Posterior vena cava (tissue), 2 donors: ENCODE results near the gene TRIM33. TPM values are rescaled to one million over a fixed set of nuclear protein-coding genes. Genes with fewer than 3 reads are reported as not detected.

Experiments
- total RNA-seq, 2 donors: library from RNA; stranded (reverse); fragmentation: NEBNext Ultra II Directional; extraction: Animal tissue kit (Norgen Biotek cat#: 25700); gene quantifications; one replicate each; pipeline ENCODE4 v1.2.1, GENCODE V29; 2021
- donor health status: DM: yes; HTN: yes; CAD: no.
- donor health status: DM: yes; HTN: yes; CAD: no.

TRIM33 gene
- total RNA-seq, 2 donors from 2014 or later: 25.9 to 28.2 TPM

Other genes starting within 250 kb of the TRIM33 start
- gene BCAS2, start 70.4 kb upstream of the TRIM33 start, total RNA-seq: 10 to 100 TPM; 31.1 to 31.3 TPM
- 1 to 10 TPM; 2.7 to 4.8 TPM for gene DENND2C, start 158.8 kb upstream of the TRIM33 start, total RNA-seq
- not detected for gene AMPD1, start 184.3 kb upstream of the TRIM33 start, total RNA-seq
- 10 to 100 TPM; 19.9 to 24.8 TPM for gene NRAS, start 205.6 kb upstream of the TRIM33 start, total RNA-seq
- 100 to 1,000 TPM; 724 to 865 TPM for gene CSDE1, start 246.8 kb upstream of the TRIM33 start, total RNA-seq